ENCODE measurements around the gene CAPN15.

CAPN15 gene

GRCh38 chr16:578232-578869, 50.8 kb downstream of the CAPN15 start:
- no peak for DNase-seq (ENCODE audit: low spot score)

GRCh38 chr16:578870-579405, 51.4 kb downstream of the CAPN15 start:
- DNase-seq (ENCODE audit: low spot score): peak; percentile 90

- DNase-seq (ENCODE audit: low spot score): no peak
These were observed 52.8 kb downstream of the CAPN15 start for GRCh38 chr16:580141-580945.

- no peak for DNase-seq (ENCODE audit: low spot score)
These were observed 53.5 kb downstream of the CAPN15 start for GRCh38 chr16:580946-581498.

GRCh38 chr16:582218-582613, 54.7 kb downstream of the CAPN15 start:
- DNase-seq (ENCODE audit: low spot score): no peak

GRCh38 chr16:582614-583331, 55.3 kb downstream of the CAPN15 start:
- DNase-seq (ENCODE audit: low spot score): no peak

GRCh38 chr16:583470-583814, 55.9 kb downstream of the CAPN15 start:
- DNase-seq (ENCODE audit: low spot score): no peak

GRCh38 chr16:583815-584591, 56.5 kb downstream of the CAPN15 start:
- DNase-seq (ENCODE audit: low spot score): no peak

GRCh38 chr16:585351-585750, 57.8 kb downstream of the CAPN15 start:
- DNase-seq (ENCODE audit: low spot score): no peak

- DNase-seq (ENCODE audit: low spot score): no peak
These were observed 58.6 kb downstream of the CAPN15 start for GRCh38 chr16:586047-586644.

- no peak for DNase-seq (ENCODE audit: low spot score)
These were observed 59.4 kb downstream of the CAPN15 start for GRCh38 chr16:586645-587590.

GRCh38 chr16:588639-588888, 61.1 kb downstream of the CAPN15 start:
- DNase-seq (ENCODE audit: low spot score): no peak

- DNase-seq (ENCODE audit: low spot score): peak; percentile 91
These were observed 61.6 kb downstream of the CAPN15 start for GRCh38 chr16:588889-589657.

- peak; percentile 98 for DNase-seq (ENCODE audit: low spot score)
These were observed 62.2 kb downstream of the CAPN15 start, which contains the start of gene RAB40C for GRCh38 chr16:589658-590187. TSS of gene RAB40C (plus strand) at chr16:590066. CDS start at chr16:590292, 226 bp downstream.

GRCh38 chr16:590188-590814, 62.8 kb downstream of the CAPN15 start:
- DNase-seq (ENCODE audit: low spot score): peak; percentile 57

- DNase-seq (ENCODE audit: low spot score): no peak
These were observed 63.3 kb downstream of the CAPN15 start for GRCh38 chr16:590815-591200.

- no peak for DNase-seq (ENCODE audit: low spot score)
These were observed 63.7 kb downstream of the CAPN15 start for GRCh38 chr16:591231-591630.

- DNase-seq (ENCODE audit: low spot score): no peak
These were observed 64.5 kb downstream of the CAPN15 start for GRCh38 chr16:591892-592517.

All from D341Med (cell line).